DMS 273 (cell line): ENCODE results near the gene TACO1.

Experiments
- DNase-seq: peaks from one replicate; lab custom pipeline; 2025; ENCODE audit not compliant: unreplicated experiment; lab: John Stamatoyannopoulos, UW

TACO1 gene

DNA sequence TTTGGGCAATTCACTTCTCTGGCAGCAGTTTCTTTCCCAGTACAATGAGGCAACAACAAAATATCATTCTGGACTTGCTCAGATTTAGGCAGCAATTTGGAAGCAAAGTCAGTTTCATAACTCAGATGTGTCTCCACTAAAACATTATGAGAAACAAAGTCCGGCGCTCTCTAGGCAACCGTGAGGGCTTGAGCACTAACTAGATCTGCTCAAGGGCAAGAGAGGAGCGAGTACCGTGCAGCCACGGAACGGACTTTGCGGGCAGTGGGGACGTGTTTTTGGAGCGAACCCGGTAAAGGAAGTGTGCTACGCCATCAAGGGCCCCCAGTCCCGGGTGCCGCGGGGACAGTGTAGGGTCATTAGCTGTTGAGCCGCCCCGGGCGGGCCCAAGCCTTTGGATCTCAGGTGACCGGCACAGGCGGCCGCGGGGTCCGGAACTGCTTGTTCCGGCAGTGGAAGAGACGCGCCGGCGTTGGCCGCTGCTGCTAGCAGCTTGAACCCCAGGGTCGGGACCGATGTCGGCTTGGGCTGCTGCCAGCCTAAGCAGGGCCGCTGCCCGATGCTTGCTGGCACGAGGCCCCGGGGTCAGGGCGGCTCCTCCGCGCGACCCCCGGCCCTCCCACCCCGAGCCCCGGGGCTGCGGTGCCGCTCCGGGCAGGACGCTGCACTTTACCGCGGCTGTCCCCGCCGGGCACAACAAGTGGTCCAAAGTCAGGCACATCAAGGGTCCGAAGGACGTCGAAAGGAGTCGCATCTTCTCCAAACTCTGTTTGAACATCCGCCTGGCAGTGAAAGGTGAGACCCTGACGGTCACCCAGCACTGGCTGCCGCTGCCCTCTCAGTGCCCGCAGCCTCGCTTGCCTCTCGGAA is at the start of gene TACO1:
Gene TACO1 (plus strand): TSS at position 327 of the 870 bp plus-strand sequence. CDS start 189 bp downstream, at position 516.
- DNase-seq: peak; percentile 92

DNA sequence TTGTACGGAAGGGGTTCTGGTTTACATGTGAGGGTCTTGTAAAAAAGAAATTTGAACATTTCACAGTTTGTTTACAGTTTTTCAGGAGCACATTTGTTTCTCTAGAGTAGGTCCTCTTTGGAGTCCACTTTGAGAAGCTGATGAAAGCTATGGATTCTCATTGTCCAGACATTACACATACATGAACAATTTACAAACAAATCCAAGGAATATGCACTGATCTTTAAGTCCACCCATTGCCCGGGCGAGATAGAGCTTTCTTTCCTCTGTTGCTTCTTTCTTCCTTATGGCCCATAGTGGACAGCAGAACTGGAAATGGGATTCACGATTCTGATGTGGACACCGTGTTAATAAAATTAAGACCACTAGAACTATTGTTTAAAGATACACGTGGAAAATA is 48.5 kb upstream of the TACO1 start:
- no peak for DNase-seq

DNA sequence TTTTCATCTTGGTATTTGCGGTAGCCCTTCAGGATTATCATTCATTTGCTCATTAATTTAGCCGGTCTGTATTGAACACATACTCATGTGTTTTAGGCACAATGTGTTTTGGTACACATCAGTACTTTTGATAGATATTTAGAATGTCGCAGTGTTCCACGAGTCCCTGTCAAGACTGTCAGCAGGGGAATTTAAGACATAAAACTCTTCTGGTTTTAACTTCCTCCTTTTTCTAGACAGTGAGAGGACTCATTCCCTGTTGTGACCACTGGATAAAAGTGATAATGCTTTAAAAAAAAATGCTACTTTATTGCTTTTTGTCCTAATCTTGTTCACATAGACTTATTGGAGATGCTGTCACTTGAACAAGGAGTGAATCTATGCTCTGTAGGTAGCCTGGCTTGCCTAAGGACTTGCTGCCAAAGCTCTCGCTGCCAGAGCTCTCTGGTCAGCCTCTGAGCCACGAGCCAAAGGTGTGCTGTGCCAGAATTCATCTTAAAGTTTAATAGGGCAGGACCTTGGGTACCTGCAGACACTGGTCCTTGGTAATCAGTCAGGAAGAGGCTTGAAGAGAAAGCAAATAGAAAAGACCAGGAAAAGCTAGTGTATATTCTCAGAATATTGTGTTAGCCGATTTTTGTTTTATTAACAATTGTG is 45.1 kb upstream of the TACO1 start:
- DNase-seq: no peak

DNA sequence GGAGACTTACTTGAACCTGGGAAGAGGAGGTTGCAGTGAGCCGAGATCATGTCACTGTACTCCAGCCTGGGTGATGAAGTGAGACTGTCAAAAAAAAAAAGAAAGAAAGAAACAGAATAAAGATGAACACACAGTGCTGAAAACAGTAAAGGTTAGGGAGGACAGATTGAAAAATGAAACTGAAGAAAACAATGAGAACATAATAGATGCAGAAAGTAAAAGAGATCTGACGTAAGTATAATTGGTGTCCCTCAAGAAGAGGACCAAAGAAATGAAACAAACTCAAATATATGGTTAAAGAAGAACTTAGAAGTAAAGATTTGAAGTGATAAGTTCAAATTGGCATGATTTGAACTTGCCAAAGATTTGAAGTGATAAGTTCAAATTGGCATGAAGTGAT is 43.3 kb upstream of the TACO1 start:
- no peak for DNase-seq

DNA sequence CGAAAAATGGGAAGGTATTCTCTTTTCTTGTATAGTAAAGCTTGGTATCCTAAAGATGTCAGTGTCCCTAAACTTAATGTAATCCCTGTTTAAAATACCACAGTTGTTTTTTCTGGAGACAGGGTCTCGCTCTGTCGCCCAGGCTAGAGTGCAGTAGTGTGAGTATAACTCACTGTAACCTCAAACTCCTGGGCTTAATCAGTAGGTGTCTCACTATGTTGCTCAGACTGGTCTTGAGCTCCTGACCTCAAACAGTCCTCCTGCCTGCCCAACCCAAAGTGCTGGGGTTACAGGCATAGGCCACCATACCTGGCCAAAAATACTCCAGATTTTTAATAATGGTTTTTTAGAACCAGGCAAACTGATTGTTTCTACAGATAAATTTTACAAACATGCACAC is 42.3 kb upstream of the TACO1 start:
- DNase-seq: no peak

DNA sequence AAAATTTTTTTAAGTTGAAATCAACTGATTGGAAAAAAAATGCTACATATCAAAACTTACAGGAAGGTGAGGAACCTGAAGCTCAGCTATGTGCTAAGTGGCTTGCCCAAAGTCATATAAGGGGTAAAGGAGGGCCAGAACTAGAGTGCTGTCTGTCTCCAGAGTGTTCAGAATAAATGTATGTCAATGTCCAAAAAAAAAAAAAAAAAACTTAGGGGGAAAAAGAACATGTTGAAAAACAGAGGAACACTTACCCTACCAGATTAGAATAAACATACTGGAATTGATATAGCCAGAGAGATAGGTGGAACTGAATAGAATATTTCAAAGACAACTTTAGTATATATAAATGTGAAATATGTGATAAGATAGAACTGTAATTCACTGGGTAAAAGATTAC is 38.9 kb upstream of the TACO1 start:
- no peak for DNase-seq

DNA sequence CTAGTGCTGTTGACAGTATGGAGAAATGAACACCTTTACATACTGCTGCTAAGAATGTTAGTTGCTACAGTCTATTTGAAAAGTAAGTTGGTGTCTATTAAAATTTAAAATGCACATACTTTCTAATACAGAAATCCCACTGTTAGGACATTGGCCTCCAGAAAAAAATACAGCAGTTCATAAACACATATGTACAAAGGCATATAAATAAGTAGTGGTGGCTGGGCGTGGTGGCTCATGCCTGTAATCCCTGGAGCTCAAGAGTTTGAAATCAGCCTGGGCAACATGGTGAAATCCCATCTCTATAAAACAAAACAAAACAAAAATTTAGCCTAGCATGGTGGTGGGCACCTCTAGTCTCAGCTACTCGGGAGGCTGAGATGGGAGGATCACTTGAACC is 37.4 kb upstream of the TACO1 start:
- DNase-seq: no peak

DNA sequence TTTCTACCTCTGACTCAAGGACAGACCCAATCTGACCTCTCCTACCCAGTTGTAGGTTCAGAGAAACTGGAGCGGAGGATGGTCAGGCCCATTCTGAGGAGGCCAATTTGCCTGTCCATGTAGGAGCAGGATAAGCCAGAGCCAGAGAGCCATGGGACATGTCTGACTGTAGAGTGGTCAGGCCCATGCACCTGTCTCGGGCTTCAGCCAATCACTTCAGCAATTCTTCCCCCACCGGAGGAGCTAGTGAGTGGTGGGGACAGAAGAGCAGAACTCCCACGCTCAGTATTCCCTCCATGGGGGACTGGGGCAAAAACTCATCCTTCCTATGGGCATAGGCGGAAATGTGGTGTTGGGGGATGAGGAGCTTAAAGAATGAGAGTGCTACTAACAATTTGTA is 36.1 kb upstream of the TACO1 start:
- DNase-seq: no peak

DNA sequence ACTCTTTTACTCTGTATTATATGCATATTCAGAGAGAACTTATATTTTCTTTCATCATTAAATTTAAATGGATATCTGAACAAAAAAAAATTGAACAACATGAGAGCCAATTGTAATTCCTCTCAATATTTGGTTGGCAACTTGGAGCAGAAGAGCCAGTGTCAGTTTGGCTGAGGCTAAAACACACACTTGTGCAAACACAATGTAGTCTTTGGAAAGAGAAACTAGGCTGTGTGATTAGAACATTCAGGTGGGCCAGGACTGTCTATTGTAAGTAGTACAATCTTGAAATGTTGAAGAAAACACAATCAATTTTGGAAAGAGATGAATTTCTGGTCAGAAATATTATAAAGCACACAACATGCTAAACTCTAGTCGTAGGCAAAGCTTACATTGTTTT is 33.5 kb upstream of the TACO1 start:
- no peak for DNase-seq

DNA sequence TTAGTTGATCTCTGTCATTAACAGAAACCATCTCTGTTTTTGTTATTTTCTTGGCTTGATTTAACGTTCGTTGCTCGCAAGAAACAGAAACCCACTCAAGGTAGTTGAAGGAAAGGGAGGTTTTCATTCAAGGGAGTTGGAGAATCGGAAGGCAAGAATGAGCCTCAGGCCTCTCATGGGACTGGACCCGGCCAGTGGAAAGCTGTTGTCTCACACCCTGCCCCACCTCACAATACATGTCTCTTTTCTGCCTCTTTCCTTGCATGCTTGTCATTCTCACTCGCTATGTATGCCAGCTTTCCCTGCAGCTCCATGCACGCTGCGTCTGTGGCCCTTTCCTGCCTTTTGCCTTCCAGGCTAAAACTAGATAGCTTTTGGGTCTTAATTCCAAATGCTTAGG is 32.1 kb upstream of the TACO1 start:
- DNase-seq: no peak

DNA sequence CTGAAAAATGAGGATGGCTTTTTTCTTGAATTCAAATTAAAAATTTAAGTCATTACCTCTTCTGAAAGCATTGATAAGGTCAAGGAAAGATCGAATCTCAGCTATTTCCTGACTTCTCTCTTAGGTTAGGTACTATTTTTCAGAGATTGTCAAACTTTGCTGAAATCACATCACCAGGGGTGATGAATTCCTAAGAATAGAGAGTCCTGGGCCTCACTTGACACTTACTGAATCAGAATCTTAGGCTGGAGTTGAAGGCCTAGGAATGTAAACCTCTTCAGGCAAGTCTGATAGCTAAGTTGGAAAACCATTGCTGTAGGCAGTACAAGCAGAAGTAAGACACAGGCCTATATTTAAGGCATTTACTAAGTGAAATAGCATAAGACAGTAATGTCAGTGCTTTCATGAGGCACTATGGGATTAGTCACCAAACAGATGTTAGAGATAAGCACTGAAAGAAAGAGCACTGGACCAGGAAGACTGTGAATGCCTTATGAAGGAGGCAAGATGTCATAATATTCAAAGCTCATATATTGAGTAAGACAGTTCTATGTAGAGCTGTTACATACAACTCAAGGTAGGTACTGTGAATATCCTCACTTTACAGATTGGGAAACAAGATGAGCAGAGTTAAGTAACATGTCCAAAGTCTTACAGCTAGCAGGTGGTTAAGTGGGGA is 28.9 kb upstream of the TACO1 start:
- no peak for DNase-seq

DNA sequence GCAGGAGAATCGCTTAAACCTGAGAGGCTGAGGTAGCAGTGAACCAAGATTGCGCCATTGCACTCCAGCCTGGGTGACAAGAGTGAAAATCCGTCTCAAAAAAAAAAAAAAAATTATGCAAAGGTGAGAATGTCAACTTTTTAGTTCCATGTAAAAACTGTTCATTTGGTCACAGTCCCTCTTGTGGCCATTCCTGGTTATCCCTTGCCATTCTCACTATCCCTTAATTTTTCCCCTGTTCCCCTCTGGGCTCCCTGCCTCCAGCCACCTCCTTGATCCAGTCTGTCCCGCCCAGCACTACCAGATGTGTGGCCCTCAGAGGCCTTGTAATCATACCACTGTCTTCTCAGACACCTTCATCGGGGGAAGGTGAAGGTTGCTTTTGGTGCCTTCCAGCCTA is 27.1 kb upstream of the TACO1 start:
- DNase-seq: peak; percentile 25

DNA sequence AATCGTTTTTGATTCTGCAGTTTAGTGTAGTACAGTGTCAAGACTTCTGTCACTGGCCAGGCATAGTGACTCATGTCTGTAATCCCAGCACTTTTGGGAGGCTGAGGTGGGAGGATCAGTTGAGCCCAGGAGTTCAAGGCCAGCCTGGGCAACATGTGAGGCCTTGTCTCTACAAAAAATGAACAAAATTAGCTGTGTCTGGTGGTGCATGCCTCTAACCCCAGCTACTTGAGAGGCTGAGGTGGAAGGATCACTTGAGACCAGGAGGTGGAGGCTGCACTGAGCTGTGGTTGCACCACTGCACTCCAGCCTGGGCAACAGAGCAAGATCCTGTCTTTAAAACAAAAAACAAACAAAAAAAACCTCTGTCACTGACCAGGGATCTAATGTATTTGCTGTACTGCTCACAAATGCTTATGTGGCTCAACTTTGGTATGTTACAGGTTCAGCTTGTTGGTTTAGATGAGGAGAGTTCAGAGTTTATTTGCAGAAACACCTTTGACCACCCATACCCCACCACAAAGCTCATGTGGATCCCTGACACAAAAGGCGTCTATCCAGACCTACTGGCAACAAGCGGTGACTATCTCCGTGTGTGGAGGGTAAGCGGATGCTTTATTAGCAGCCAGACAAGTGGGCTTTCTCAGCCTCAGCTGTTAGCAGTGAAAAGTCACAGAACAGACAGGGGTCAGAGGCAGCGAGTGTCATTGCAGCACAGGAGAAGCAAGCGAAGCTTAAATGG is 22.5 kb upstream of the TACO1 start:
- no peak for DNase-seq

DNA sequence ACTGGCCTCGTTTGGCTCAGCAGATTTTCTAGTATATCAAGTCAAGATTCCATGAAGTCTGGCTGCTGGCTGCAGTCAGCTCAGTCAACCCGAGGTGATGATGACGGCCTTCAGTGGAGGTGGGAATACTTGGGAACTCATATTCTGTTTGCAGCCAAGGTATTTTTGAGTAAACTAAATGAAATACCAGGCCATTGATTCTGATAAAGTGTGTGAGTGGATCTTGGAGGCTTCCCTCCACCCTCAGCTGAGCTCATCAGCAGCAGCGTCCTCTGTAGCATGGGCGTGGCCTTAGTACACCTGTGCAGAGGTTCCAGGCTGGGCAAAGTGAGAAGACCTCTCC is 22.0 kb upstream of the TACO1 start:
- DNase-seq: no peak

DNA sequence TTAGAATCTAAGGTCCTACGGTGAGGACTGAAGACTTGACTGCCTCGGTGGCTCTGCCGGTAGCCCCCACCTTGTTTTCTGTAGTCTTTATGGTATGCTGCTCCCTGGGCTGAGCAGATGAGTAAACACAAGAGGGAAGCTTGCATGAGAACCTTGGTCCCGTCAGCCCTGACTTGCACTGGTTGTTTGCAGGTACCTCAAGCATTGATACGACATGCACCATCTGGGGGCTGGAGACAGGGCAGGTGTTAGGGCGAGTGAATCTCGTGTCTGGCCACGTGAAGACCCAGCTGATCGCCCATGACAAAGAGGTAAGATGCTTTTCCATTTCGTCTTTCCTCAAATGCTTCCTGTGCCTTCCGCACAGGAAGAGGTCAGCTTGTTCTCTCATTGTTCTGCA is 21.1 kb upstream of the TACO1 start:
- no peak for DNase-seq

DNA sequence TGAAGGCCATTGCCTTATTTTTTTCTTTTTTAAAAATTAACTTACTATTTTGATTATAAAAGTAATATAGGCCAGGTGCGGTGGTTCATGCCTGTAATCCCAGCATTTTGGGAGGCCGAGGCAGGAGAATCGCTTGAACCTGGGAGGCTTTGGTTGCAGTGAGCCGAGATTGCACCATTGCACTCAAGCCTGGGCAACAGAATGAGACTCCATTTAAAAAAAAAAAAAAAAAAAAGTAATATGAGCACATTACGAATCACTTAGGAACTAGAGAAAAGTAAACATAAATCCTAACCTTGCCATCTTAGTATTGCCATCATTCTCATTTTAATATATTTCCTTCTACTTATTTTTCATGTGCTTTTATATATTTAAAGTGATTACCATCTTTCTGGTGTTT is 12.9 kb upstream of the TACO1 start:
- DNase-seq: no peak

DNA sequence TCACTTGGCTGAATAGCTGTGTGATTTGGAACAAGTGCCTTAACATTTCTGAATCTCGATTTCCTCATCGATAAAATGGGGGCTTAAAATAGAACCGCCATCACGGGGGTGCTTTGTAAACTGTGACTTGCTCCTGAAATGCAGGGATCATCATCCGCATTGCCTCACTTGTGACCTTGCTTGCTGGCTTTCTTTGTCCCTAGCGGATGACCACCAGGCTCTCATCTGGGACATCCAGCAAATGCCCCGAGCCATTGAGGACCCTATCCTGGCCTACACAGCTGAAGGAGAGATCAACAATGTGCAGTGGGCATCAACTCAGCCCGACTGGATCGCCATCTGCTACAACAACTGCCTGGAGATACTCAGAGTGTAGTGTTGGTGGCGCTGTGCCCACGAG is 11.9 kb upstream of the TACO1 start:
- peak; percentile 56 for DNase-seq

DNA sequence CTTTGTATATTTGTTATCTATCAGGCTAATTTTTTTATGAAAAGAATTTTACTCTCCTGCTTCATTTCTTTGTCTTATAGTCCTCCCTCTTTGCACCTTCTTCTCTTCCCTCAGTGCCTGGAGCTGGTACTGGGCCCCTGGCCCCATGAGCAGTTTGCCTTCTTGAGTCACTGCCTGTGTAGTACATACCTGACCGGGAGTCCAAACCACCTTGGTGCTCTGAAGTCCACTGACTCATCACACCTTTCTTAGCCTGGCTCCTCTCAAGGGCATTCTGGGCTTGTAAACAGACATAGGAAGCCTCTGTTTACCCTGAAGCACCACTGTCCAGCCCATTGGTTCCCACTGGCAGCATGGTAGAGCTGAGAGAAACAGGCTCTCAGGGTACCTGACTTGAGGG is 11.0 kb upstream of the TACO1 start:
- no peak for DNase-seq

DNA sequence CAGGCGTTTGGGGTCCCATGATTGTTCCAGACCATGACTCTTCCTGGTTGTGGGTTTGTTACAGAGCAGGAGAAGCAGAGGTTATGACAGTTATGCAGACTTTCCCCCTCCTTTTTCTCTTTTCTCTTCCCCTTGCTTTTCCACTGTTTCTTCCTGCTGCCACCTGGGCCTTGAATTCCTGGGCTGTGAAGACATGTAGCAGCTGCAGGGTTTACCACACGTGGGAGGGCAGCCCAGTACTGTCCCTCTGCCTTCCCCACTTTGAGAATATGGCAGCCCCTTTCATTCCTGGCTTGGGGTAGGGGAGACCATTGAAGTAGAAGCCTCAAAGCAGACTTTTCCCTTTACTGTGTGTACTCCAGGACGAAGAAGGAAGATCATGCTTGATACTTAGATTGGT is 7.9 kb upstream of the TACO1 start:
- no peak for DNase-seq

DNA sequence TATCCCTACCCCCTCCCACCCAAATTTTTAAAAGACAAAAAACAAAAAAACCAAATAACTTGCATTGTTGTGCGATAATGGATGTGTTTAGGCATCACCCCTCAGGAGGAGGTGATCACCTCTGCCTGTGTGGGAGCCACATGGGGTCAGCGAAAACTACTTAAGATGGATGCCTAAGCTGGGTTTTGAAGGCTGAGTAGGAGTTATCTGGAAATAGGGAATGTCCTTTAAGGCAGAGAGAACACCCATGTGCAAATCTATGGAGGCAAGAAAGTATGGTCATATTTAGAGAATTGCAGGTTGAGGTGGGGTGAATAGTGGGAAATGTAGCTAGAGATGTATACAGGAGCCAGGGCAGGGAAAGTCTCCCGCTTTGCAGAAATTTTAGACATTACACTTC is 5.6 kb upstream of the TACO1 start:
- no peak for DNase-seq

DNA sequence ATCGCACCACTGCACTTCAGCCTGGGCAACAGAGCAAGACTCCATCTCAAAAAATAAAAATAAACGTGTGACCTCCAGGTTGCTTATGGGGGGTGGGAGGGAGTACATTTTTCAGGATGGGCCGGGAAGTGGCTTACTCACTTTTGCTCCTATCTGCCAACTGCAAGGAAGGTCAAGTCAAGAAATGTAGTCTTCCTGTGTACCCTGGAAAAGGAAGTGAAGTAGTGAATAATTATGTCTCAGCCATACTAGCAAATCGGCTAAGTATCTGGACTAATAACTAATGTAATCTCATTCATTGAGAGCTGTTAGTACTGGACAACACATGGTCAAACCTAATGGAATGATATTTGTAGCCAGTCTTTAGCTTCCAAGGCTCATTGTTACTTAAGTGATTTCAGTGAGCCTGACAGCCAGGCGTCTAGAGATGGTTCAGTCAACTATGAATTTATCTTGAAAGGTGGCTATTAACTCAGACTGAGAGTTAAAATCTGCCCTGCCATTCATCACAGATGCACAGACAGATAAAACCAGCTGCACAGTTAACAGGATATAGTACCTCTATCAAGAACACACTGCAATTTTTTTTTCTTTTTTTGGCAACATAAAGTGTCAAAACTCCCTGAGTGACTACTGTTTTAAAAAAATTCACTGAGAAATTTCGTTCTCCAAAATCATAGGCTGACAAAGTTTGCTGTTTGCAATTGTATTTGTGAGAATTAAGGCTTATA is 3.7 kb upstream of the TACO1 start:
- no peak for DNase-seq
